ENCODE measurements around the gene SPATA2. TPM values are rescaled to one million over a fixed set of nuclear protein-coding genes. Genes with fewer than 3 reads are reported as not detected.
A peak's percentile ranks its signal among the peaks of the same experiment; 100 is the strongest.
"Not testable (repeated sequence)": the region's sequence is repeated elsewhere in the genome, so short reads cannot be mapped to it uniquely, and the experiment has no call there.

SPATA2 gene
- 7.1 TPM for polyA plus RNA-seq

- no peaks in the 10 kb centered on the region for H3K9me3 Mint-ChIP-seq
- H3K27ac Mint-ChIP-seq, result peak within 1 kb of the TSS; percentile 99 to 100 (median 100)
- peaks cover 1% of the 10 kb centered on the region for H3K36me3 Mint-ChIP-seq
- peak within 1 kb of the TSS; percentile 98 to 100 (median 98) for H3K4me3 Mint-ChIP-seq
- peaks cover 29 to 34% (median 31%) of the 10 kb centered on the region in 3 donors for H3K4me1 Mint-ChIP-seq
- H3K27me3 Mint-ChIP-seq, result peaks cover 2% of the 10 kb centered on the region
Observed at GRCh38 chr20:49915380-49916145, at the start of gene SPATA2. SPATA2 (minus strand) TSS chr20:49915529; CDS start chr20:49908490, 7,039 bp downstream.

GRCh38 chr20:49961413-49961812, 46.1 kb upstream of the SPATA2 start:
- Mint-ChIP-seq H3K27ac (no peak overlapping the region), H3K4me3 (no peak overlapping the region)

GRCh38 chr20:49957089-49957938, 42.0 kb upstream of the SPATA2 start:
- H3K36me3 Mint-ChIP-seq, H3K27me3 Mint-ChIP-seq, H3K9me3 Mint-ChIP-seq, H3K4me3 Mint-ChIP-seq: not testable (repeated sequence)
- H3K4me1 Mint-ChIP-seq, result peaks cover 10 to 15% (median 15%) of the 10 kb centered on the region in 3 donors
- peak overlapping the region in 2 of 3 donors; percentile 14 to 65 for H3K27ac Mint-ChIP-seq

More at GRCh38 chr20:49961413-49961812, 46.1 kb upstream of the SPATA2 start:
- Mint-ChIP-seq H3K9me3 (no peaks in the 10 kb centered on the region), H3K27me3 (no peaks in the 10 kb centered on the region), H3K36me3 (peaks cover 5% of the 10 kb centered on the region), H3K4me1 (peaks cover 8 to 15% (median 11%) of the 10 kb centered on the region in 3 donors)

GRCh38 chr20:49956689-49957088, 41.4 kb upstream of the SPATA2 start:
- no peak overlapping the region for H3K27ac Mint-ChIP-seq
- H3K36me3 Mint-ChIP-seq, result peaks cover 7% of the 10 kb centered on the region
- no peaks in the 10 kb centered on the region for H3K27me3 Mint-ChIP-seq
- no peak overlapping the region for H3K4me3 Mint-ChIP-seq
- no peaks in the 10 kb centered on the region for H3K9me3 Mint-ChIP-seq
- H3K4me1 Mint-ChIP-seq, result peaks cover 10 to 15% (median 15%) of the 10 kb centered on the region in 3 donors

GRCh38 chr20:49955830-49956396, 40.6 kb upstream of the SPATA2 start:
- H3K4me1 Mint-ChIP-seq, result peaks cover 10 to 15% (median 15%) of the 10 kb centered on the region in 3 donors
- not testable (repeated sequence) for H3K36me3 Mint-ChIP-seq, H3K27ac Mint-ChIP-seq, H3K9me3 Mint-ChIP-seq, H3K4me3 Mint-ChIP-seq, H3K27me3 Mint-ChIP-seq

- H3K36me3 Mint-ChIP-seq, result peaks cover 10% of the 10 kb centered on the region
- H3K4me1 Mint-ChIP-seq, result peaks cover 10 to 15% (median 15%) of the 10 kb centered on the region in 3 donors
- H3K9me3 Mint-ChIP-seq, result no peaks in the 10 kb centered on the region
- H3K27ac Mint-ChIP-seq, result no peak overlapping the region
- H3K27me3 Mint-ChIP-seq, result no peaks in the 10 kb centered on the region
- H3K4me3 Mint-ChIP-seq, result no peak overlapping the region
Observed at GRCh38 chr20:49955167-49955566, 39.8 kb upstream of the SPATA2 start.

GRCh38 chr20:49951151-49951550, 35.8 kb upstream of the SPATA2 start:
- Mint-ChIP-seq H3K9me3 (no peaks in the 10 kb centered on the region), H3K4me3 (no peak overlapping the region), H3K36me3 (peaks cover 7% of the 10 kb centered on the region), H3K27me3 (no peaks in the 10 kb centered on the region), H3K4me1 (peaks cover 0 to 5% (median 2%) of the 10 kb centered on the region in 3 donors), H3K27ac (no peak overlapping the region)

GRCh38 chr20:49948809-49949507, 33.6 kb upstream of the SPATA2 start:
- Mint-ChIP-seq H3K4me3 (no peak overlapping the region), H3K36me3 (peaks cover 5% of the 10 kb centered on the region), H3K9me3 (no peaks in the 10 kb centered on the region), H3K4me1 (peaks cover 0 to 5% (median 1%) of the 10 kb centered on the region in 3 donors), H3K27ac (no peak overlapping the region), H3K27me3 (no peaks in the 10 kb centered on the region)

- no peaks in the 10 kb centered on the region for H3K9me3 Mint-ChIP-seq
- H3K4me1 Mint-ChIP-seq, result peaks cover under 1 to 5% (median 1%) of the 10 kb centered on the region in 3 donors
- peaks cover 5% of the 10 kb centered on the region for H3K36me3 Mint-ChIP-seq
- no peak overlapping the region for H3K27ac Mint-ChIP-seq
- no peak overlapping the region for H3K4me3 Mint-ChIP-seq
- H3K27me3 Mint-ChIP-seq, result no peaks in the 10 kb centered on the region
Observed at GRCh38 chr20:49948178-49948577, 32.8 kb upstream of the SPATA2 start.

GRCh38 chr20:49945701-49946477, 30.6 kb upstream of the SPATA2 start:
- no peaks in the 10 kb centered on the region for H3K9me3 Mint-ChIP-seq
- H3K27me3 Mint-ChIP-seq, result no peaks in the 10 kb centered on the region
- peaks cover 8 to 11% (median 9%) of the 10 kb centered on the region in 3 donors for H3K4me1 Mint-ChIP-seq
- H3K36me3 Mint-ChIP-seq, result peaks cover 8% of the 10 kb centered on the region
- H3K27ac Mint-ChIP-seq, result no peak overlapping the region
- no peak overlapping the region for H3K4me3 Mint-ChIP-seq

GRCh38 chr20:49945306-49945700, 30.0 kb upstream of the SPATA2 start:
- peaks cover 5% of the 10 kb centered on the region for H3K36me3 Mint-ChIP-seq
- H3K27ac Mint-ChIP-seq, result no peak overlapping the region

GRCh38 chr20:49942942-49943341, 27.6 kb upstream of the SPATA2 start:
- Mint-ChIP-seq H3K36me3 (peaks cover 3% of the 10 kb centered on the region), H3K4me1 (peaks cover 23 to 26% (median 25%) of the 10 kb centered on the region in 3 donors), H3K9me3 (no peaks in the 10 kb centered on the region), H3K27me3 (no peaks in the 10 kb centered on the region), H3K27ac (no peak overlapping the region), H3K4me3 (no peak overlapping the region)

More at GRCh38 chr20:49945306-49945700, 30.0 kb upstream of the SPATA2 start:
- Mint-ChIP-seq H3K4me1 (peaks cover 8 to 11% (median 9%) of the 10 kb centered on the region in 3 donors), H3K27me3 (no peaks in the 10 kb centered on the region), H3K9me3 (no peaks in the 10 kb centered on the region), H3K4me3 (no peak overlapping the region)

GRCh38 chr20:49942303-49942702, 27.0 kb upstream of the SPATA2 start:
- Mint-ChIP-seq H3K27me3 (no peaks in the 10 kb centered on the region), H3K4me3 (no peak overlapping the region), H3K4me1 (peaks cover 30 to 33% (median 31%) of the 10 kb centered on the region in 3 donors), H3K27ac (no peak overlapping the region), H3K36me3 (peaks cover 3% of the 10 kb centered on the region), H3K9me3 (no peaks in the 10 kb centered on the region)

GRCh38 chr20:49941456-49941855, 26.1 kb upstream of the SPATA2 start:
- H3K4me3 Mint-ChIP-seq, result peak overlapping the region in 1 of 4 donors; percentile 45
- peaks cover 3% of the 10 kb centered on the region for H3K36me3 Mint-ChIP-seq
- H3K27me3 Mint-ChIP-seq, result no peaks in the 10 kb centered on the region
- peak overlapping the region in 2 of 3 donors; percentile 53 to 82 for H3K27ac Mint-ChIP-seq
- no peaks in the 10 kb centered on the region for H3K9me3 Mint-ChIP-seq
- peaks cover 37 to 38% (median 38%) of the 10 kb centered on the region in 3 donors for H3K4me1 Mint-ChIP-seq
